Endodermal cell (in vitro differentiated cells): Measurements from ENCODE around the gene SIT1. TPM values are rescaled to one million over a fixed set of nuclear protein-coding genes. Genes with fewer than 3 reads are reported as not detected.
A peak's percentile ranks its signal among the peaks of the same experiment; 100 is the strongest.

ENCODE experiments used
- DNase-seq: peaks from one replicate; pipeline ENCODE4 v3.0.0-alpha.2; 2017
- H3K27ac ChIP-seq: 2 replicates; pipeline ENCODE4 v1.5.1; 2013; ENCODE audit warnings: mild to moderate bottlenecking, low read depth, low read length, moderate library complexity
- H3K27me3 ChIP-seq: 2 replicates; pipeline ENCODE4 v1.6.1; 2013; ENCODE audit warnings: mild to moderate bottlenecking, low read length, moderate library complexity; ENCODE audit not compliant: insufficient read depth, control insufficient read depth, poor library complexity, severe bottlenecking
- H3K36me3 ChIP-seq: 2 replicates; pipeline ENCODE4 v1.7.0; 2013; ENCODE audit warnings: mild to moderate bottlenecking, low read length, moderate library complexity; ENCODE audit not compliant: control insufficient read depth, insufficient read depth
- H3K4me1 ChIP-seq: one replicate; pipeline ENCODE4 v1.7.0; 2013; ENCODE audit warnings: low read length; ENCODE audit not compliant: control insufficient read depth, insufficient read depth
- H3K4me3 ChIP-seq: 2 replicates; pipeline ENCODE4 v1.5.1; 2013; ENCODE audit warnings: mild to moderate bottlenecking, low read length, moderate library complexity
- H3K9ac ChIP-seq: 2 replicates; pipeline ENCODE4 v1.6.1; 2013; ENCODE audit warnings: mild to moderate bottlenecking, low read length, moderate library complexity; ENCODE audit not compliant: poor library complexity, severe bottlenecking; ENCODE audit errors: extremely low read depth
- H3K9me3 ChIP-seq: 2 replicates; pipeline ENCODE4 v1.6.1; 2013; ENCODE audit warnings: mild to moderate bottlenecking, low read length, moderate library complexity; ENCODE audit not compliant: control insufficient read depth
- H3K27ac Mint-ChIP-seq: 2 replicates; pipeline ENCODE4 v1.8.0; 2020; ENCODE audit warnings: mixed read lengths
- H3K27me3 Mint-ChIP-seq: 2 replicates; pipeline ENCODE4 v1.8.0; 2021; ENCODE audit warnings: mild to moderate bottlenecking, mixed read lengths; ENCODE audit not compliant: insufficient read depth
- H3K36me3 Mint-ChIP-seq: 2 replicates; pipeline ENCODE4 v1.8.0; 2020; ENCODE audit warnings: low read depth, mixed read lengths
- H3K4me1 Mint-ChIP-seq: 2 replicates; pipeline ENCODE4 v1.8.0; 2020; ENCODE audit warnings: mixed read lengths
- H3K4me3 Mint-ChIP-seq: 2 replicates; pipeline ENCODE4 v1.8.0; 2020; ENCODE audit warnings: mild to moderate bottlenecking, moderate library complexity, mixed read lengths
- H3K9me3 Mint-ChIP-seq: 2 replicates; pipeline ENCODE4 v1.8.0; 2020; ENCODE audit warnings: mild to moderate bottlenecking, mixed read lengths
- WGBS, 2 experiments: methylation state at CpG; one replicate each; pipeline versions ENCODE4 v1.1.5 to v1.1.7; 2013; ENCODE audit warnings: missing lambda C conversion rate in 2 of 2, mixed read lengths in 1 of 2; ENCODE audit not compliant: insufficient coverage in 1 of 2, insufficient read length in 1 of 2; 5-methylcytosine and 5-hydroxymethylcytosine counted together
- total RNA-seq, 2 donors: library from RNA; stranded (reverse); fragmentation: NEBNext Ultra II Directional in 1 of 2; extraction: Animal tissue kit (Norgen Biotek cat#: 25700) in 1 of 2; gene quantifications; 2 replicates in 1 of 2; 3 replicates in 1 of 2; pipeline ENCODE4 v1.2.1, GENCODE V29; 2021
- TF ChIP-seq, protein P1 (sequence below): fragments of 200-600 bp; sonication (generic); conservative IDR thresholded peaks from 2 replicates; pipeline ENCODE4 v1.5.0; 2021; ENCODE audit warnings: antibody characterized with exemption, mild to moderate bottlenecking

SIT1 gene
- total RNA-seq, 2 donors from 2014 or later = 0.22 TPM; not detected in 1

DNA sequence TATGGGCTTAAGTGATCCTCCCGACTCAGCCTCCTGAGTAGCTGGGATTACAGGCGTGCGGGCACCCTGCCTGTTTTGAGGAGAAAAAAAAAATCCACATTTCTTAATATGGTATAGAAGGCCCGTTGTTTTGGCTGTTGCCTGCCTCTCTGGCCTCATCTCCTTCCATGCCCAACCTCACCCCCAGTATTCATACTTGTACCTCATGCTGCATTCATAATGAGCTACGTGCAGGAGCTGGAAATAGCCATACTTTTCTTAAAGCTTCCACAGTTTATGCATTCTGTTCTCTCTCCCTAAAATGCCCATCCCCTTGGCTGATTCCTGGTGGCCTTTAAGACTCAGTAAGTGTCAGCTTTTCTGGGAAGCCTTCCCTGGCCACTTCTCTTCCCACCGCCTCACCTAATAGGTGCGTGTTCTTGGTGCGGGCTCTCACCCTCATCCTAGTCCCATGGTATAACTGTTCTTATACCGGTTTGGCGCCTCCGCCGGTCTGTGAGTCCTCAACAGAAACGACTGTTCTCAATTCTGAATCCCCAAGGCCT lies 41.1 kb upstream of the SIT1 start:
- peak; percentile 66 for DNase-seq
- TF ChIP-seq, protein P1, sequence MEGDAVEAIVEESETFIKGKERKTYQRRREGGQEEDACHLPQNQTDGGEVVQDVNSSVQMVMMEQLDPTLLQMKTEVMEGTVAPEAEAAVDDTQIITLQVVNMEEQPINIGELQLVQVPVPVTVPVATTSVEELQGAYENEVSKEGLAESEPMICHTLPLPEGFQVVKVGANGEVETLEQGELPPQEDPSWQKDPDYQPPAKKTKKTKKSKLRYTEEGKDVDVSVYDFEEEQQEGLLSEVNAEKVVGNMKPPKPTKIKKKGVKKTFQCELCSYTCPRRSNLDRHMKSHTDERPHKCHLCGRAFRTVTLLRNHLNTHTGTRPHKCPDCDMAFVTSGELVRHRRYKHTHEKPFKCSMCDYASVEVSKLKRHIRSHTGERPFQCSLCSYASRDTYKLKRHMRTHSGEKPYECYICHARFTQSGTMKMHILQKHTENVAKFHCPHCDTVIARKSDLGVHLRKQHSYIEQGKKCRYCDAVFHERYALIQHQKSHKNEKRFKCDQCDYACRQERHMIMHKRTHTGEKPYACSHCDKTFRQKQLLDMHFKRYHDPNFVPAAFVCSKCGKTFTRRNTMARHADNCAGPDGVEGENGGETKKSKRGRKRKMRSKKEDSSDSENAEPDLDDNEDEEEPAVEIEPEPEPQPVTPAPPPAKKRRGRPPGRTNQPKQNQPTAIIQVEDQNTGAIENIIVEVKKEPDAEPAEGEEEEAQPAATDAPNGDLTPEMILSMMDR = peak; percentile 44
- Histone ChIP-seq H3K4me3 (peak overlapping the region; percentile 96), H3K9ac (no peak overlapping the region), H3K27me3 (no peaks in the 10 kb centered on the region), H3K36me3 (peaks cover 30% of the 10 kb centered on the region), H3K4me1 (peaks cover 10% of the 10 kb centered on the region), H3K27ac (no peak overlapping the region), H3K9me3 (no peaks in the 10 kb centered on the region)
- 76 to 77% methylated on average over 11 to 13 of the region's 13 CpGs for WGBS, 2 experiments
- Mint-ChIP-seq H3K4me1 (peaks cover 26% of the 10 kb centered on the region), H3K9me3 (no peaks in the 10 kb centered on the region), H3K36me3 (peaks cover 19% of the 10 kb centered on the region), H3K4me3 (peak overlapping the region; percentile 85), H3K27me3 (no peaks in the 10 kb centered on the region), H3K27ac (no peak overlapping the region)

DNA sequence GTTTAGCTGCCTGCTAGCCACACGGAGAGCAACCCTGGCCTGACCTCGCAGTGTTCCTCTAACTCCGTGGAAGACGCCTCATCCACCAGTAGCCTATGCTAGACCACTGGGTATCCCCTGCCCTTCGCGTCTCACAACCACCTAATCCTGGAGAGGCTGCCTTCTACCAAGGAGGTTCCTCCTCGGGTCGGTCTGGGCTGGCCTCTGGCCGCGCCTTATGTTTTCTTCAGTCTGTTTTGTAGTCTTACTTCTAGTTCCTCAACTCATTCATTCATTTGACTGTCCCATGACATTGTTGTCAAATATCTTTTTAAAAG lies 40.6 kb upstream of the SIT1 start:
- Histone ChIP-seq H3K27me3 (no peaks in the 10 kb centered on the region), H3K9ac (peak overlapping the region; percentile 28), H3K9me3 (no peaks in the 10 kb centered on the region), H3K36me3 (peaks cover 26% of the 10 kb centered on the region), H3K4me1 (peaks cover 10% of the 10 kb centered on the region), H3K4me3 (peak overlapping the region; percentile 96), H3K27ac (peak overlapping the region; percentile 58)
- peak overlapping the region; percentile 85 for H3K4me3 Mint-ChIP-seq
- 25 to 32% methylated on average over 9 to 10 of the region's 10 CpGs for WGBS, 2 experiments
- H3K27me3 Mint-ChIP-seq = no peaks in the 10 kb centered on the region
- no peaks in the 10 kb centered on the region for H3K9me3 Mint-ChIP-seq
- H3K4me1 Mint-ChIP-seq = peaks cover 28% of the 10 kb centered on the region
- TF ChIP-seq, protein P1 = no peak
- DNase-seq = no peak
- peak overlapping the region; percentile 84 for H3K27ac Mint-ChIP-seq
- H3K36me3 Mint-ChIP-seq = peaks cover 19% of the 10 kb centered on the region

DNA sequence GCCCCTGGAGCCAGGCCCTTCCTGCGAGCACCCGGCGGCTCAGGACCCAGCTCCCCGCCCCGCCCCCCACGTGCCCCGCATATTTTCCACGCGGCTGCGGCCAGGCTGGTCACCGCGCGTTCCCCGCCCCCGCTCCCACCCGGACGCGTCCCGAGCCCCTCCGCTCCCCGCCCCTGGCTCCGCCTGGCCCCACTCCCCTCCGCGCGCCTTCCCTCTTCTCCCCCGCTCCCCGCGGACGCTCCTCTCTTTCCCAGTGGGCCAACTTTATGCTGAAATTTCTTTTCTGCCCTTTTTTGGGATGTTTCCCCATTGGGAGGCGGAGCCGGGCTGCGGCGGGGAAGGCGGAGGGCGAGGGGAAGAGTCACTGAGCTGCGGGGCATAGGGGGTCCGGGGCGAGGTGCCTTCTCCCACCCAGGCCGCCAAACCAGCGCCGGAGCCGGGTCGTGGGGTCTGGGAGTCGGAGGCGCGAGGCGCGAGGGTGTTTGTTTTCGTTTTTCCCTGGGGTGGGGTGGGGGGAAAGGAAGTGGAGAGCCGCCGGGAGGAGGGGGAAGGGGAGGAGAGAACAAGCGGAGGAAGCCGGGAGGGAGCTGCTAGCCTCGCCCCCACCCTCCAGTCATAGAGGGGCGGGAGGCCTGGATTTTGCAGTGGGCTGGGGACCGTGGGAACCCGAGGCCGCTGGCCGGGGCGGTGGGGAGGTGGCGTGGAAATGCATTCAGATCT lies 40.0 kb upstream of the SIT1 start:
- peaks cover 17% of the 10 kb centered on the region for H3K36me3 Mint-ChIP-seq
- H3K27me3 Mint-ChIP-seq = no peaks in the 10 kb centered on the region
- DNase-seq = peak; percentile 88
- Histone ChIP-seq H3K27ac (peak overlapping the region; percentile 58), H3K27me3 (no peaks in the 10 kb centered on the region), H3K36me3 (peaks cover 24% of the 10 kb centered on the region), H3K4me1 (peaks cover 10% of the 10 kb centered on the region), H3K9ac (peak overlapping the region; percentile 28), H3K4me3 (peak overlapping the region; percentile 96), H3K9me3 (no peaks in the 10 kb centered on the region)
- peak overlapping the region; percentile 85 for H3K4me3 Mint-ChIP-seq
- H3K4me1 Mint-ChIP-seq = peaks cover 30% of the 10 kb centered on the region
- peak overlapping the region; percentile 88 for H3K27ac Mint-ChIP-seq
- H3K9me3 Mint-ChIP-seq = no peaks in the 10 kb centered on the region
- 0 to 5% methylated on average over 8 to 61 of the region's 61 CpGs for WGBS, 2 experiments
- TF ChIP-seq, protein P1 = no peak
